ELF-1 (cell line): ENCODE measurements around the gene LIFR.
"Not testable (repeated sequence)": the region's sequence is repeated elsewhere in the genome, so short reads cannot be mapped to it uniquely, and the experiment has no call there.

Experiments used
- DNase-seq: peaks from one replicate; pipeline ENCODE4 v3.0.0-alpha.2; 2016; ENCODE audit warnings: low read depth, low spot score

LIFR gene

GRCh38 chr5:38582975-38583319, 26.5 kb upstream of the LIFR start:
- no peak for DNase-seq

GRCh38 chr5:38582293-38582974, 26.0 kb upstream of the LIFR start:
- no peak for DNase-seq

DNA sequence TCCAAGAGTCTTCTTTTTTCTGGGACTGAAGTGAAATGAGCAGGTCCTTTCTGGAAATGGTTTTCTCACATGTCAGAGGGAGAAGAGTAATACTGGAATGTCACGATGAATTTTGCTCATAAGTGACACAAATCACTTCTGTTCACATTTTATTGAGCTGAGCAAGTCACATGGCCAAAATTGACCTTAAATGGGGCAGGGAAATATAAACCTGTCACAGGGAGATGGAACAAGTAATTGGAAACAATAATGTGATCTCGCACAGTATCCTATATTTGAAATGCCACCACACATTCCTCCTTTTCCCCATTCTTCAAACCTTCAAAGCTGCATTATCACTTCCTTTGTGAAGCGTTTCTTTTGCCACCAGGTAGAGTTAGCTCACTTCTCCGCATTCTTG, 25.2 kb upstream of the LIFR start:
- no peak for DNase-seq

DNA sequence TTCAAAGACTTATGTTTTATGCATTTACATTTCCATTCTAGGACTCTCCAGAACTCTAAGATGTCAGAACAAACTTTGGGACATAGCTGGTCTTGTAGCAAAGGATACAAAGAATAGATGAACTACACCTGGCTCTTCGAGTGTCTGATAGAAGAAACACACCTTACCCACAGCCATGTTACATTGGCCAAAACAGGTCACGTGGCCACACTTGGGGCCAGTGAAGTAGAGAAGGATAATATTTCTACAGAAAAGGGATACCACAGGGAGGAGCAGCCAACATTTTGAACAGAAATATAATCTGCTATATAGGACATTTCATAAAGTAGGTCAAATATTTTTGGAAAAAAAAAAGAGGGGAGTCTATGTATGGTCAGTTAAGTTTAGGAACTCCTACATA, 22.7 kb upstream of the LIFR start:
- no peak for DNase-seq

DNA sequence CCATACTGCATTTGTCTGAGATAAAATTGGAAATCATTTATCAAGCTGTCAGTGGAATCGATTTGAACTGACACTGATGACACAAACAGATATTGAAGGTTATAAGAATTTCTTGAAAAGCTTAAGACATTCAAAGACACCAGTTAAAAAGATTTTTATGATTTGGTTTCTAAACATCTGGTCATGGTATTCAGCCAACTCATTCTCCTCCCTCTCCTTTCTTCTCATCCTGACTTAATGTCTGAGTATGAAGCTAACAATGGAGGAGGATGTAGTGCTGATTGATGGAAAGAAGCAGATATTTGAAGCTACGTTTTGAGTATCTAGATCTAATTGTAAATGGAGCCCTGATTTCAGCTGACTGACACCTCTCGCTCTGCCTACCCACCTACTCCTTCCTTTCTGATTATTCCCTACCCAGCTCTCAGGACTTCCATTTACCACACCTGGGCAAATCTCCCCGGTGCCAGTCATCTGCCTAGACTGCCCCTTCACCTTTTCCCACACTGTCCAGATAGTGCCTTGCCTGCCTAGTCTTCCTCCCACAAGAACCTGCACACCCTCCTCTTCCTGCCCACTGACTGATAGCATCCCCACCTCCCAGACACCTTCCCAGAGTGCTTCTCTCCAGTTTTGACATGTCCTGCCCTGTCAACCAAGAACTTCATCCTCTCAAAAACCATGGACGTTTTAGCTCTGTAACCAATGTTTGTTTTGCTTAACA, 20.7 kb upstream of the LIFR start:
- no peak for DNase-seq

DNA sequence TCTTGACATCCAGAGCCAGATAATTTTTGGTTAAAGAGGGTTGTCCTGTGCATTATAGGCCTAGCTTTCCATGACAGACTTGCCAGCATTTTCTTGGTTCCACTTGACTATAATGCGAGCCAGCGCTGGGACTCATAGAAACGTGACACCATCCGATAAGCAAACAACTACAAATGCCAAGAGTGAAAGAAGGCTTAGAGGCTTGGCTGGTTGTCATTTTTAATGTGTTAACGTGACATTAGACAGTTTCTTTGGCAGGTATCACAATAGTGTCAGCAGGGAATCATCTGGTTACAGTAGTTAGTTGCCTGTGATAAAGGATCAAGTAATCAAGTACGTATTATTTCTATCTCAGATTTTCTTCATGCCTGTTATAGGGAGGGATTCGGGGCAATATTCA, 20.0 kb upstream of the LIFR start:
- DNase-seq = no peak

- no peak for DNase-seq
These were observed 19.0 kb upstream of the LIFR start for GRCh38 chr5:38575476-38575875.

DNA sequence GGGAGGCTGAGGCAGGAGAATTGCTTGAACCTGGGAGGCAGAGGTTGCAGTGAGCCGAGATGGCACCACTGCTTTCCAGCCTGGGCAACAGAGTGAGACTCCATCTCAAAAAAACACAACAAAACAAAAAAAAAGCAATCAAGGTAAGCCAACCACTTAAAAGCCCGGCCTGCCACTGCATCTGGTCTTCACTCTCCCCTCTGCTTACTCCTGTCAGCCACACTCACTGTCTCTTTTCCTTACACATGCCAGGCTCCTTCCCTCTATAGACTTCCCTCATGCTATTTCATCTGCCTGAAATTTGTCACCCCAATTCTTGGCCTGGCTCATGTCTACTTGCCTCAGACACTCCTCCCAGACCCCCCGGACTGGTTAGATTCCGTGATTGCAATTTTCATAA, 17.6 kb upstream of the LIFR start:
- no peak for DNase-seq

DNA sequence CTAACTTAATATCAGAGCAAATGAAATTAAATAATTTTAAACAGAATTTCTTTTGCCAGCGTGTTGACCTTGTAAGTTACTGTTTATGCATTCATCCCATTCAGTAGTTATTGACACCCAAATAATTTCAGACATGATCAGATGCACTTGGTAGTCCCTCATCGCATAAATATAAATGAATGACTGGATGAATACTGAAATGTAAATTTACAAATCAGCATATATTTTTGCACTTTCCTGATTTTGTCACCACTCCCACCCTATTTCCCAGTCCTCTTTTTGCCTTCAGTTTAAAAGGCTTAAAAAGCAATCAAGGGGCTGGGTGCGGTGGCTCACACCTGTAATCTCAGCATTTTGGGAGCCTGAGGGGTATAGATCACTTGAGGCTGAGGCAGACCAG, 17.1 kb upstream of the LIFR start:
- DNase-seq = no peak

- no peak for DNase-seq
These were observed 12.7 kb upstream of the LIFR start for GRCh38 chr5:38569180-38569579.

GRCh38 chr5:38567306-38567705, 10.9 kb upstream of the LIFR start:
- not testable (repeated sequence) for DNase-seq

DNA sequence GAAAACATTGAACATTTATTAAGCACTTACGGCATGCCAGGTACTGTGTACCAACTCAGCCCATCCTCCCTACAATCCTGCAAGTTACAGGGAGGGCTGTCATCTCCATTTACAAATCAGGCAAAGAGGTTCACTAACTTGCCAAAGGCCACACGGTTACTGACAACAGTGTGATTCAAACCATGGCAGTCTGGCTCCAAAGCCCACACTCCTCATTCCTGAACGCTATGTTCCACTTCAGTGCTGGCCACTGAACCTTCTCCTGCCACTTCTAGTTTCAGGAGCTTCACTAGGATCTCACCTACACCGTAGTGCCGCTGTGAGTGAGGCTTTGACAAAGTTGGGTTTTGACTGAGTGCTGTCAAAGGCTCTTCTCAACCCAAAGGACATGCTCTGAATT, 7.2 kb upstream of the LIFR start:
- no peak for DNase-seq

DNA sequence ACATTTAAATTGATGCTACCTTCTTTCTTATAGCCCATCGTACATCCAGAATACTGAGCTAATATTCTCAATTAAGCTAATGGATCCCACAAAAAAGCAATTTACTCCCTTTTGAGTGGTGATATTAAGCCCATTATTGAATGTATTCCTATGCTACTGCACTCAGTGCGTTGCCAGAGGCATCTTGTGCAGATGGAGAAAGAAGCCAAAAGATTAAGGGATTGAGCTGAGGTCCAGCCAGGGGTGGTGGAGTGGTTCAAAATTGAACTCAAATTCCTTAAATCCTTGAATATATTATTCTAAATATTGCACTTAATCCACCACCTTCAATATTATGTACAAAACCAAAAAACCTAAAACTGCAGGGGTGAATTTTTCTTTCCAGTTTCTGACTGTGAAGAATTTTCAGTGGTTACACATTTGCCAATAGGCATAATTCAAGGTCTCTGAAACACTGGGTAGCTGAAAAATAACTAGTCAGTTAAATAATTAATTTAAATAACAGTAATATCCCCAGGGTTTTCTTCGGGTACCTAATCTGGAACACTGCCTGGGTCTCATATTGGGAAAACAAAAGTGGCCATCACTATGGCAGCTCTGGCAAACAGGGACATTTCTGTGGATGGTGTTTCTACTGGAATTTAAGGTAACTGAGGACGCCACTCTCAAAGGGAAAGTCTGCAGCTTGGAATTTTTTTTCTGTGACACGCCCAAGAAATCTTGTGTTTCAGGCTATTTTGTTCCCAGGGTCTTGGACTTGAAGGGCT, 6.2 kb upstream of the LIFR start:
- DNase-seq = no peak

- DNase-seq = no peak
These were observed 3.0 kb upstream of the LIFR start for GRCh38 chr5:38559428-38559827.

GRCh38 chr5:38557792-38558191, 1.3 kb upstream of the LIFR start:
- no peak for DNase-seq

DNA sequence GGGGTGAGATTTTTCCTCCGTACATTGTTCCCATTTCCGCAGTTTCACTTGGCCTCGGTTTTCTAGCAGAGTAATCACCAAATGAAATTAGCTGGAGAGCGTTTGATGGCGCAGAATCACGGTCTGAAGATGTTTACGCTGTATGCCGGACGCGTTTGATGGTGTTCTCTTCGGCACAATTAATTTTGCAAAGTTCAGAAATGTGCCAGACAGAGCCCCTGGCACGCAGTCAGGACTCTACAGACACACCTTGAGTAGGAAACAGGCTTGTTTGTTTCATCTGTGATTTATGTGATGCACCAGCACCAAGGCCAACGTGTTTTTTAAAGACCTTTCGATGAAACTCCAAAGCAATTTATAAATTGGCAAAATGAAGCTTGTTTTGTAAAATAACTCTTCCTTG, 863 bp upstream of the LIFR start:
- no peak for DNase-seq

GRCh38 chr5:38556088-38556598, 303 bp downstream of the LIFR start:
- peak; percentile 46 for DNase-seq

DNA sequence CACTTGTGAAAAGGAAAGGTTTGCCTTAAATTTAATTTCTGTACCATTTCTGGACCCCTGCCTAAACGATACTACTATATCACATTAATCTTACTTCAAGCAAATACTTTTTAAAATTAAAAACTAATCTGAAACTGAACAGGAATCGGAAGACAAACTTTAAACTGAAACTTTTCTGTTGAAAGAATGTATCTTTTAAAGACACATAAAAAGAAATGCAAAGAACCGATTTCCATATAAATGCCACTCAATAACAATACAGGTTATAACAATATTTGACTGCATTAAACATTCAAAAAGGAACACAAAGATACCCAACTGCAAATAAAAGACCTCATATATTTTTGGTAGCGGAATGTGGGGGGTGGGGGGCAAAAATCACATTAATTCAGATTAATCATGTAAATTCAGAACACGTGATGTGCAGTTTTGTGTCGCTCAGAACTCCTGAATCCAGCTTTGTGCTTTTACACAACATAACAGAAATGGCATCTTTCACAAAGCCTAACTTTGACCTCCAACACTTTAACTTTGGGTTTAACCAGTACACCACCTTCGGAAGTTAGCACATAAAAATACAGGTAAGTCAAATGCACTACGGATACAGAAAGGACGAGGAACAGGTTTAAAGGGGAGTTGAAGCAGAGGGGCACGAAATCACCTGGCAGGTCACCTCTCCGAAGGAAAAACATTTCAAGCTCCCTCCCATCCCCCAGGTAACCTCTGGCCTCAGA, 925 bp downstream of the LIFR start:
- DNase-seq = peak; percentile 37

DNA sequence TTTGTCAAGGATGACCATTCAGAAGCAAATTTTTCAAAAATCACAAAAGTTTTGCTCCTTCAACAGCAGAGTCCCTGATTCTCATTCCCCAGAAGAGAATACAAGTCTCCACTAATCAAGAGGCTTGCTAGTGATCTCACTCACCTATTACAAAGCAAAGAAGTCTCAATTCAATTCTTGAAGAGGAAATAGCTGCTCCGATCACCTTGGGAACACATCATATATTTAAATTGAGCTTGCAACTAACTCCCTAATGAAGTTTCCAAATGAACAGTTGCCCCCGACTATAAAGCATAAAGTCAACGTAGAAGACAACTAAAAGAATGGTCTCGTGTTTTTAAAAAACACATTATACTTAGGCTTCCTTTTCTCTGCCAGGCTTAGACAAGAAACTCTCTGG, 1.6 kb downstream of the LIFR start:
- DNase-seq = no peak

DNA sequence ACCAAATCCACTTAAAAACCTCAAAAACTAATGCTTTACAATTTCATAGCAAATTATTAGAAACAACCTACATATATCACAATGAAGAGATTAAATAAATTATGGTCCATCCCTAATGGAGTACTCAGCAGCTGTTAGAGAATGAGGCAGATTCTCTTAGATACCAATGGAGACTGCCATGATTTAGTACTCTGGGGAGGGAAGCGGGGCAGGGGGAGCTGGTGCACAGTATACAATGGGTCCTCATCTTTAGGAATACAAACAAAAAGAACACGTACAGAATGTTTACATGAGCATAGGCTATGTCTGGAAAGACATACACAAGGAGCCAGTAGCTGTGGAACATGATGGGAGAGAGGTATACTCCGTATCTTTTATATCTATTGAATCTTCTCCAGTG, 2.0 kb downstream of the LIFR start:
- no peak for DNase-seq

- no peak for DNase-seq
These were observed 3.4 kb downstream of the LIFR start for GRCh38 chr5:38553001-38553521.
